ENCODE data around the gene UAP1L1.
A peak's percentile ranks its signal among the peaks of the same experiment; 100 is the strongest.

The UAP1L1 gene

DNA sequence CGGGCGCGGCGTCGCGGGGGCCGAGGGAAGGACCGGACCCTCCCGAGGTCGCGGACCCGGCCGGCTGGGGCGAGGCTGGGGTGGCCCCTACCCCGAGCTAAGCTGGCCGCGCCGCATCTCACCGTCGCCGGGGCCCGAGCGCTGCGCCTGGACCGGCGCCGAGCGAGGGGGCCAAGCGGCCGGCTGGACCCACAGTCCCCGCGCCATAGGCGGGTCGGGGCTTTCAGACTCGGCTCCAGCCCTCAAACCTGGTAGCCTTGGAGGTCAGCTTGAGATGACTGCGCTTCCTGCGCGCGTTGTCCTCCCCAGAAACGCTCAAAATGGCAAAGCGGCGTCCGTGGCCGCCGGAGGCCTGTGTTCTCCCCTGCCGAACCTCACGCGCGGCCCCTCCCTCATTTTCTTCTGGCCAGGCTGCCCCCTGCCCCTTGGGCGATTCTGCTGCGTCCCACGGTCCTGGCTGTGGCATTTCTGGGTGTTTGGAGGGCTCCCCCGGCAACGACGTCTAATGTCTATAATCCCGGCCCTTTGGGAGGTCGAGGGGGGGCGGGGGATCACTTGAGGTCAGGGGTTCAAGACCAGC, 52.9 kb downstream of the UAP1L1 start:
- Mint-ChIP-seq H3K9me3 (no peaks in the 10 kb centered on the region), H3K27ac (peak overlapping the region; percentile 84), H3K4me1 (peaks cover 23% of the 10 kb centered on the region), H3K4me3 (peak overlapping the region; percentile 89), H3K36me3 (peaks cover 8% of the 10 kb centered on the region)
- ATAC-seq = peak; percentile 19
- DNase-seq (ENCODE audit: low spot score in 2 of 2) = no peak
